Hematopoietic multipotent progenitor cell treated with erythropoietin and hydrocortisone succinate and interleukin-3 and kit ligand, for 6 days (in vitro differentiated cells): ENCODE data around the gene ZC3H13.
"Not testable (repeated sequence)": the region's sequence is repeated elsewhere in the genome, so short reads cannot be mapped to it uniquely, and the experiment has no call there.

Source experiments
- DNase-seq: peaks from one replicate; pipeline ENCODE4 v3.0.0-alpha.2; 2015

The ZC3H13 gene

DNA sequence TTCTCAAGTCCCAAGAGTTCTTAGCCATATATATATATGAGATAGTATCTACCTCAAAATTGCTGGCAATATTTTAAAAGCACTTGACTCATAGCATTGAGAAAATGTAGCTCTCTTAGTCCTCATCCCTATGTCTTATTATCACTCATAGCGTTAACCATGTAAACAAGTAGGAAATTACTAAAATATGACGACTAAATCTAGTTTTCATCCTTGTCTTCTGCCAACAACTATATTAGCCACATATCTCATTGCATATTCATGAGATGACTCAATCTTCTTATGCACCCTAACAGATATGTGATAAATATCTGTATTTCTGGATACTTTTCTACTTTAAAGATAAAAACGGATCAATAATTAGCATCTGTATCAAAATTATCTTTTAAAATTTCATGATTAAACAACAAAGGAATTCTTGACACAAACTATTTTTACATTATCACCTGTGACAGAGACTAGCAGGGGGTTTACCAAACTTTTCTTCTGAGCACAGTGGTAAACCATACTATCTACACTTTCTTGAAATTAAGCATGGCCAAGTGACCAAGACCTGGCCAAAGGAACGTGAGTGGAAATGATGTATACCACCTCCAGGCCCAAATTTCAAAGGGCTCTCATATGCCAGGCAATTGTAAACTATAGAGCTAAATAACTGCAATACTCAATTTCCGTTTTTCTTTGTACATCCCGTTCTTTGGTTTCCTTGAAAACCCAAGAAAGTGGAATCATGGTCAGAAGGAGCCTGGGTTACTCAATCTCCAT lies 45.7 kb downstream of the ZC3H13 start:
- no peak for DNase-seq

DNA sequence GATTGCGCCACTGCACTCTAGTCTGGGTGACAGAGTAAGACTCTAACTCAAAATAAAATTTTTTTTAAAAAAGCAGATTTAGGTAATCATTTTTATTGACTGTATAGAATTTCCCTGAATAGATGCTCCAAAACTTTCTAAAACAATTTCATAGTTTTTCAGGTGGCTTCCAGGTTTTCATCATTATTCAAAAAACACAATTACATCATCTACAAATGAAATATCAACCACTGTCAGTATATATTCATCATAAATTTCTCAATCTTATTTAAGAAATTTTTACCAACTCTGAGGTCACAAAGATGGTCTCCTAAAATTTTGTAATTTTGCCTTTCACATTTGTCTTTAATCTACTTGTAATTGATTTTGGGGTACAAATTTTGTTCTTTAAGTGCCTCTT lies 48.1 kb downstream of the ZC3H13 start:
- no peak for DNase-seq

DNA sequence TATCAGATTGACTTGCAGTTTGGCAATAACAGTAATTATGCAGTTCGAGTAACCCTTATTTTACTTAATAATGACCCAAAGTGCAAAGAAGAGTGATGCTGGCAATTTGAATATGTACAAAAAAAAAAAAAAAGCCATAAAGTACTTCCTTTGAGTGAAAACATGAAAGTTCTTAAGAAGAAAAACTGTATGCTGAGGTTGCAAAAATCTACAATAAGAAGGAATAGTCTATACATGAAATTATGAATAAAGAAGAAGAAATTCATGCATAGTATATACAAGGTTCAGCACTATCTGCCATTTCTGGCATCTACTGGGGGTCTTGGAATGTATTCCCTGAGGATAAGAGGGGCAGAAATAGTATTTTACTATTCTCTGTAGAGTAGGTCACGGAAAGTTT lies 55.9 kb downstream of the ZC3H13 start:
- no peak for DNase-seq

DNA sequence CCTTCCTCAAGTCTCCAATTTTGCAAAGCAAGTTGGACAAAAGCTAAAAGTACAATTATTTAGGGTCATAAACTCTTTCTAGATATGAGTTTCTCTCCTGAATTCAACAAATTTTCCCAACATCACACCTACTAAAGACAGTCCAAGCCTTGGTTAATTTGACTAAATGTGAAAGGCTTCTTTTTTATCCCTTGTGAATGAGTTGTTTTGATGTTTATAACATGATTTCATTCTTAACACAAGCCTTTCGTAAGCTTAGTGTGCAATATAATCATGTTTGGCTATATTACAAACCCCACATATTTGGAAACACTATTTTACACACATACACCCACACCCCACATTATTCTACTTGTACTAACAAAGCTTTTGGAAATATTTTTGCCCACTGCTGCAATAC lies 57.3 kb downstream of the ZC3H13 start:
- DNase-seq, result no peak

DNA sequence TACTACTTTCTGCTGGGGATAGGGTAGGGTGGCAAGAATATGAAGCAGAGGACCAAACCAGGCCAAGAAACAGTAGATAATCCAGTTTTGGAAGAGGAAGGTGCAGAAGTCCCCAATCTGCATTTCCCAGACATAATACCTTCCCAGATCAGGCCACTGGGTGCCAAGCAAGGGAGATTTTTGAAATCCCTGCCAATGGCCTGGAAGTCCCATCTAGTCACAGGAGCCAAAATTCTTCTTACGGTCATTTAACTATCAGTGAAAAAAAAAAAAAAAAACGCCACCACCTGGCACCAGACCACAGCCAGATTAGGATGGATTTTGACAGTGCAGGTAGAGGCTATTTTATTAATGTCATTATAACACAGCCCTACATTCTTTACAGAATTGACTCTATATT lies 57.8 kb downstream of the ZC3H13 start:
- DNase-seq, result no peak

DNA sequence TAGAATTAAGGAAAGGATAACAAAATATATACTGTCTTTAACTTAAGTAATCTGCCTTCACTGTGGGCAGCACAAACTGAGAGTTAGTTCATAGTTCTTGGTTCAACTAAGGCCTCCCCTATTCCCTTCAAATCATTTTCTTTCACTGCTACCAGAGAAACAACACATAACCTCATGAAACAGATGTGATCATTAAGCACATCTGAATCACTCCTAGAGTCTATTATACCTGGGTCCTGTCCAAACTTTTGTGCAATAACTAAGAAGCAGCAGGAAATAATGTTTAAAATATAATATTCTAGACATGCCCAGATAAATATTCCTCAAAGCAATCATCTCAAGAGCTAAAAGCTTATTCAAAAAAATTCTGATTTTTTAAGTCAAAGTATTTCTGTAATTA lies 62.9 kb downstream of the ZC3H13 start:
- DNase-seq, result no peak

DNA sequence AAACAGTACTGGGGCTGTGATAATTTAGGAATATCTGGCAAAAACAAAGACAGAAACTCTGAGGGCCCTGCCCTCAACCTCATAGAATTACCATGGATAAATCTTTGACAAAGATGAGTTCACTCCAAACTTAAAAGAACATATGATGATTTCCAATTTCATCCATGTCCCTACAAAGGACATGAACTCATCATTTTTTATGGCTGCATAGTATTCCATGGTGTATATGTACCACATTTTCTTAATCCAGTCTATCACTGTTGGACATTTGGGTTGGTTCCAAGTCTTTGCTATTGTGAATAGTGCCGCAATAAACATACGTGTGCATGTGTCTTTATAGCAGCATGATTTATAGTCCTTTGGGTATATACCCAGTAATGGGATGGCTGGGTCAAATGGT lies 71.4 kb downstream of the ZC3H13 start:
- DNase-seq, result not testable (repeated sequence)

DNA sequence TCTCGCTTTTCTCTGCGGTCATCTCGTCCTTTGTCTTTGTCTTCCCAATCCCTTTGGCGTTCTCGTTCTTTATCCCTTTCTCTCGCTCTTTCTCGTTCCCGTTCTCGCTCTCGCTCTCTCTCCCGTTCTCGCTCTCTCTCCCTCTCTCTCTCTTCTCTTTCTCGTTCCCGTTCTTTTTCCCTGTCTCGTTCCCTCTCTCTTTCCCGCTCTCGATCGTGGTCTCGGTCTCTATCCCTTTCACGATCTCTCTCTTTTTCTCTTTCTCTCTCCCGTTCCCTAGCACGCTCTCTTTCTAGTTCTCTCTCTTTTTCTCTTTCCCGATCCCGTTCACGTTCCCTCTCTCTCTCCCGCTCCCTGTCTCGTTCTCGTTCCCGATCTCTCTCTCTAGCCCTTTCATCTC lies 77.2 kb downstream of the ZC3H13 start:
- no peak for DNase-seq

DNA sequence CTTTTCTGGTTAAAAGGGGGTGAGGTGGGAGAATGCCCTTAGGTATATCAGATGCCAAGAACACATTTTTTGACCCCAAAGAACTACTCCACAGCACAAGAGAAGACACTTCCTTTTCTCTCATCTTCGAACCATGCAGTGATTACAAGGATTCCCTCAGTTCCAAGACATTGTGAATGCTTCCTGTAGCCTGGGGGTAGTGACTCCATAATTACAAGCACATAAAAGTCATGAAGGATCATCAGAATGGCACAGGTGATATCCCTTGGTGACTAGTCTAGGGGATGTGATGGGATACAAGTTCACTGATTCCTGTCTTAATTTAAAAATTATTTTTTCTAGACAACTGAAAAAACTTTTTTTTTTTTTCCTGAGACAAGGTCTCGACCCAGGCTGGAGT lies 78.0 kb downstream of the ZC3H13 start:
- DNase-seq, result no peak

DNA sequence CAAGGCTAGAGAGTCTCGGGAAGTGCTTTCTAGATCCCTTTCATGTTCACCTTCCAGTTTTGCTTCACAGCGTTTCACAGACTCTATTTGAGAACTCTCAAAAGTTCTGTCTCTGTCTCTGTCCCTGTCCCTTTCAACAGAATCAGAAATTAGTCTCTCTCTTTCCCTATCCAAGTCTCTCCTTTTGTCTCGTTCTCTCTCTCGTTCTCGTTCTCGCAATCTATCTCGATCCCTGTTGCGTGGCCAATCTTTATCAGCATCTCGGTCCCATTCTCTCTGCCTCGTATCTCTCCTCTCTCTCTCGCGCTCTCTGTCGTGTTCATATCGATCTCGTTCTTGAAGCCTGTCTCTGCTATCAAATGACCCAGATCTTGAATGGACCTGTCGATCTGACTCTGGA lies 85.0 kb downstream of the ZC3H13 start:
- no peak for DNase-seq

DNA sequence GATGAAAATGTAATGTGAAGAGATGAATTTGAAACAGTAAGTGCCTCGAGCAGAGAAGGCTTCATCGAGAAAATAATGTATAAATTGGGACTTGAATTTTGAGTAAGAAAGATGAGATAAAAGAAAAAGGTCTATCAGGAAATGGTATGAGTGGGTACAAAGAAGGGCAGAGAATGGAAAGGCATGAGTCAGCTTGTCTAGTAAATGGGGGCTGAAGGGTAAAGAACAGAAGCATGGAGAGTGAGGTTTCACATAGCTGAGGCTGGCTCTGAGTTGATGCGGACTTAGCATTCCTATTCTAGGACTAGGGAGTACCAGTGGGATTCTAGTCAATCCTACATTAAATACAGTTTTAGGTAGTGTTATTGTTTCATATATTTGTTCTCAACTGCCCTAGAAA lies 85.8 kb downstream of the ZC3H13 start:
- no peak for DNase-seq

DNA sequence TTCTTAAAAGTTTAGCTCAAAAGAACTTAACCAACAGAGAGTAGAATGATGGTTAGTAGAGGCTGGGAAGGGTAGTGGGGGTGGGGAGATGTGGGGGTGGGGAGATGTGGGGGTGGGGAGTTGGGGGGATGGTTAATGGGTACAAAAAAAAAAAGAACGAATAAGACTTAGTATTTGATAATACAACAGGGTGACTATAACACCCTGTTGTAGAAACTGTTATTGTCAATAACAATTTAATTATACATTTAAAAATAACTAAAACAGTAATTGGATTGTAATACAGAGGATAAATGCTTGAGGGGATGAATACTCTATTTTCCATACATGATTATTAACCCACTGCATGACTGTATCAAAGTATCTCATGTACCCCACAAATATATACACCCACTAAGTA lies 91.1 kb downstream of the ZC3H13 start:
- DNase-seq, result no peak

DNA sequence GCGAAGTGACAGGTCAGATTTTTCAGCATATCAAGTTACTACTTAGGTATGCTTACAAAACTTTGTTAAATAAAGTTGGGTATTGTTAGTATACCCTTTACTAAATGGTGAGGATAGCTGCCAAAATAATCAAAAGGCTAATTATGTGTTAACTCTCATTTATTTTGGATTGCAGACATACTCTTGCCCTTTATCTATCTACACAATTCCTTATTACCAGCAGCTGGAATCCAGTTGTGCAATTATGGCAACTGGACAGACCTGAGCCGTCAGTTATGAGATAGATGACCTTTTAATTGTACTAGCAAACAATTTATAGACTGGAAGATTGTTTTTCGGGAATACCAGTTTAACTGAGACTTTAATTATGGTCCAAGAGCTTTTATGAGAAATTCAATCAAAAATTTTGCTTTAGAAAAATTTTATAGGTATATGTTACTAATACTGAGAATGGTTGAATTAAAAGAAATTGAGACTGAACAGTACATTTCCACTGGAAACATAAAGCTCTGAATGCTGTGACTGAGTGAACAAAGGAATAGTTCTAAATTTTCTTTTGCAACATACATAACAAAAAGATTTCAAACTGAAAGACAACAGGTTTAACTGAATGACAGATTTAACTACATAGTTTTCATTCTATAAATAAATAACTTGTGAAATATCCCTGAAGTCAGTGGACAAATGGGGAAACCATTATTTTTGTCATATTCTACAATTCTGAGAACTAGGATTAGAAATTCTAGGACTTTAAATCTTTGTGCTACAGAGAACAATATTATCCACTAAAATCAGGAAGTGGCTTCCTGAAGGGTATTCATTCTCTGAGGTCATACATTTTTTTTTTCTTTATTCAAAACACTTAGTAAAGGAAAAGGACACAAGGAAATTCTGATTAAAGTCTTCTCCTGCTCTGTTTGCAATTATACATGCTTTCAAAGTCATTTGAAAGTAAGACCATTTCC lies 97.4 kb downstream of the ZC3H13 start:
- DNase-seq, result no peak

DNA sequence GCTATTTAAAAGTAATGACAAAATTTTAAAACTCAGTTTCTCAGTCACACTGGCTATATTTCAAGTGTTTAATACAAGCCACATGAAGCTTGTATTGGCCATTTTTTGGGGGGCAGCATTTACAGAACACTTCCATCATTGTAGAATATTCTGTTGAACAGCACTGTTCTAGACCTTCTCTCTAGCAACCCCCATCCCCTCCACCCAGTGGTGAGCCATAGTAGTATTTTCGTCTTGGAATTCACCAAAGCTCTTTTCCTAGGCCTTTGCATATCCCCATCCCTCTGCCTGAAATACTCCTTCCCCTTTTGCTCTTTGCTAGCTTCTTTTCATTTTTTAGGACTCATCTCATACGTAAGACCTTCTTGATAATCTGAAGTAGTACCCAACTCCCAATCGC lies 99.5 kb downstream of the ZC3H13 start:
- no peak for DNase-seq

DNA sequence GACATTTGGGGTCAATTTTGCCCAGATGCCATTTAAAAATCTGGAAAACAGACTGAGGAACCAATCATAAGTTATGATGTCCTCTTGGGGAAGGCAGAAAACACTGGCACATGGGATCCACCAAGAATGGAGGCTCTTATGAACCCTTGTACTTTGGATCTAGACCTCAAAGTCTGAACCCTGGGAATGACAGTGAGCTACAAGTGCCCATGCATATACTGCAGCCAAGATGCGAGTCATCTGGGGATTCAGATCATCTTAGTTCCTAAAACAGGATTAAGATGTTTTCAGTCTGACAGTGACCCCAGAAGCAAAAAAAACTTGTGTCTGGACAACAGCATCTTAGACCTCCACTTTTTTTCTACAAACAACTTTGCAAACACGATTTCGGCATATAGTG lies 100.8 kb downstream of the ZC3H13 start:
- no peak for DNase-seq

DNA sequence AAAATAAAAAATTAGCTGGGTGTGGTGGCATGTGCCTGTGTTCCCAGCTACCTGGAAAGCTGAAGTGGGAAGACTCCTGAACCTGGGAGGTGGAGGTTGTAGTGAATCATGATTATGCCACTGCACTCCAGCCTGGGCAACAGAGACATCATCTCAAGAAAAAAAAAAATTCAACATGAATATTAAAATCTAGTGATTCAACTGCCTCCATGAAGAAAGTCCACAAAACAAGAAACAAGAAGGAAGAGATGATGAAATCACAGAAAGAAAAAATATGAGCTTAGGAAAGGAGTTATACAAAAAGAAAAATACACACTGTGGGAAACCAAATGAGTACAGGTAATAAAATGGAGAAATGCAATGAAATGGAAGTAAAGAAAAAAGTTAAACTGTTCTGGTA lies 101.4 kb downstream of the ZC3H13 start:
- DNase-seq, result no peak

DNA sequence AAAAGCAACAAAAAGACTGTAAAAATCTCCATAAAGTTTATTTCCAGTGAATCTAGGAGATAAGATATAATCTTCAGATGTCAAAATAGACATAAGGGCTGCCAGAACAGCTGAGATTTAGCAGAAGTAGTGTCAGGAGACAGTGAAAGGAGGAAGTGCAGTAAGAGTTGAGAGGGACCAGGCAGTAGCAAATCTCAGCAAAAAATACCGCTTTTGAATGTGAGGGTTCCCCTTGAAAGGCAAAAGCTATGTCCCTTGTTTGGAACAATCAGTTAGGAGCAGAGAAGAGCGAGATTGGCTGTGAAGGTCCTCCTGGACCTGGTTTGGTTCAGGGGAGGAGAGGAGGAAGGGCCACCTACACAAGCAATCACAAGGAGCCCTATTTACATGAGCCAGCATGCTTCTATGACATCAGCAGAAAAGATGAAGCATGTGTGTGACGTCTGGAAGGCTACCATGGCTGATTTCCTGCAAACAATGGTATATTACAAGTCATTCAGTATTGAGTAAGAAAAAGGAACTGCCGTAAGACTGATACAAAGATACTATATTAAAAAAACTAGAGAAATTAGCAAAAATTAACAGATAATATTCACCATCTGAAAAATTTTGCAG lies 102.1 kb downstream of the ZC3H13 start:
- peak; percentile 28 for DNase-seq

DNA sequence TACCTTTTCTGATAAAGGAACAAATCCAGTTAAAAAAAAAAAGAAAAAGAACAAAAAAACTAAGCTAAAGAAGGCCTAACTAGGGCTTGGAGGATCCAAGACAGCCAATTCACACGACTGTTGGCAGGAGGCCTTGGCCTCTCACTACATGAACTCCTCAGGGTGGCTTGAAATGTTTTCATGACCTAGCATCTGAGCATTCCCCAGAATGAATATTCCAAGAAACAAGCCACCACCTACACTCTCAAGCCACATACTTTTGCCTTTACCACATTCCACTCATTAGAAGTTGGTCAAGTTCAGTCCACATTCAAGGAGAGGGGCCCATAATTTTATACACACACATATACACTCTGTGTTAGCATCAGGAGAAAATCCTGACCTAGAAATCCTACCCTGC lies 103.4 kb downstream of the ZC3H13 start:
- no peak for DNase-seq

DNA sequence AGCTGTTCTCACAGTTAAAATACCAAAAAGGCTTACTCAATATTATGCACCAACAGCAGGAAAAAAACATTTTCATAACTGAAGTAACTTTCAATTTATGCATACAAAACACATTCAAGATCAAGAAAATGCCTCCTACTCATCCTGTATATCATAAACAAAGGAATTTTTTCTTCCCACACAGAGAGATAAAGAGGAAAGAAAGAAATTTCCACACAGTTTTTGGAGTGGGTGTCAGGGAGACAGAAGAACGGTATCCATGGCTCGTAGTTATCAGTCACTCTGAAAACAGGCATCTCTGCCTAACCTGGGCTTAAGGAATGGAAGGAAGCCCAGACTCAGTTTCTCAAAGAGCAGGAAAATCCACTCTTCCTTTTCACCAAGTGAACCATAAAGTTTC lies 108.6 kb downstream of the ZC3H13 start:
- no peak for DNase-seq

DNA sequence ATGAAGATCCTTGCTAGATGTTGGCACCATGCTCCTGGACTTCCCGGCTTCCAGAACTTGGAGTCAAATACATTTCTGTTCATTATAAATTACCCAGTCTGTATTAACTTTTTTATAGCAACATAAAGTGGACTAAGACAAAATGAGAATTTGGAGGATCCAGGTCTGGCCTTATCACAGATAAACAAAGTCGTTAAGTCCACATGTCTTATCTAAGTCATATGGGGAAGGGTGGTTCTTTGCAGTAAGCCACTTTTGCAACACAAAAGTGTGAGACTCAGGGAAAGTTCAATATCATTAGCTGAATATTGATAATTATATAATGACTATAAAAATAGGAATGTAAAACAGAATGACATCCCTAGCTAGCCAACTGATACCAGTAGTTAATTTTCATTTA lies 109.4 kb downstream of the ZC3H13 start:
- DNase-seq, result peak; percentile 52

DNA sequence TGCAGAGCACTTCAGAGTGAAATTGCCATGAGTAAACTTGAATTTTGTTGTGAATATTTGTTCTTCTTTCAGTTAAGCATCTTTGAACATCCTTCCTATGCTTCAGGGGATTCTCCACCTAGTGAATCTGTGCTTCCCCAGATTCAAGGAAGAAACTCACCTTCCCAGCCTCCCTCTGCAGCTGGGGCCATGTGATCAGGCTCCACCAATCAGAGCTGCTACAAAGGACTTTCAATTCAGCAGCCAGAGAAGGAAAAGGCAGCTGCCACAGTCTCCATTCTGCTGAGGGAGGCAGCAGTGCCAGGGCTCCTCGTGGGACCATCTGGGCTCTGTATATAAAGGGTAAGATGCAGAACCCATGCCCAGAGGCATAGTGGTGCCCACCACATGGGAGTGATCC lies 111.3 kb downstream of the ZC3H13 start:
- DNase-seq, result no peak

DNA sequence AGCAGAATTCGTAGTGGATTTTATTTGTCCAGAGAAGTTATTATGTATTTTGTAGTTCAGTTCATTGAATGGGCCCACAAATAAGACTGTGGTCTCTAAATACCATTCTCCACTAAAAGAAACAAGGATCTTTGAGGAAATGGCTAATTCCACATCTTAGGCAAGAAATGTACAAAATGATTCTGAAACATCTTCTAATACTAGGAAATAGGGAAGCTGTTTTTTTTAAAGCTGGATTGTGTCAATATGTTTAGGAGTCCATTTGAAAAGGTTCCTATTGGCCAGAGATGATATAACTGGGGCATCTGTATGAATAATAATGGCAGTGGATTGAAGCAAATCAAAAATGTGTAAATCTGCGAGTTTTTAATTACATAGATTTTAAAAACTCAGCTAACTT lies 112.5 kb downstream of the ZC3H13 start:
- DNase-seq, result no peak

DNA sequence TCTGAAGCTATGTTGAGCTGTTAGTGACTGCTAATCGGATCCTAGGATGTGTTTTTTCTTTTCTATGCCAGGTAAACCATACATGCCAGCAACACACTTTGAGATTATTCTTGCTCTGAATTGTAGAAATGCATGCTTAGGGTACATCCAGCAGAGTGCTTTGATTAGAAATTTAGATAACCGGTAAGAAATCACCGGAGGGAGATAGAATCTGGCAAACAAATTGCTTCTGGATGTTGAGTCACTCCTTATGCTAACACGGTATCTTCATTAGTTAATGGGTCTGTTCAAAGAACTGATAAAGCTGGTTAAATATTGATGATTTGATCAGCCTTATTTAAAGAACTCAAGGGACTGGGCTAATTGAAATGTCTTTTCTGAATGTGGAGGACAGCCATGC lies 115.9 kb downstream of the ZC3H13 start:
- DNase-seq, result no peak

DNA sequence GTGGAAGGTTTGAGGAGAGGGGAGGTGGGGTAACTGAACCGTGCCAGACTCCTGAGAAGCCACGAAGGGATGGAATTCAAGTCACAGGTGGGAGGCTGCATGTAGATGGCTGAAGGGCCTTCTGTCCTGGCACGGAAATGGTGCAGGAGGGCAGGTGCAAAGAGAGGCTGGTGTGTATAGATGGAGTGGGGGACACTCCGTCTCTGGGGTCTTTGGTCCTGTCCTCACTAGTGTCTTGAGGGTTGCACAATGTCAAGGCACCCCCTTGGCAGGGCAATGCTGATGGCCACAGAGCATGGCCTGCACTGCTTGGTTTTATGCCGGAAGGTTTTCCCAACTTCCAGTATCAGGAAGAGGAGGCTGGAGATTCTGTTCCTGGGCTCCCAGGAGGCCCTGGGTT lies 118.3 kb downstream of the ZC3H13 start:
- no peak for DNase-seq
